GM12878 (cell line): ENCODE measurements around the gene DNAH17. TPM values are rescaled to one million over a fixed set of nuclear protein-coding genes. Genes with fewer than 3 reads are reported as not detected.

Experiments
- ATAC-seq: fragments of 200-7000 bp; cut with Tn5 transposase; 3 replicates; pipeline ENCODE4 v1.9.1; 2020; ENCODE audit warnings: mild to moderate bottlenecking, moderate library complexity
- BruUV-seq: library from RNA; stranded (reverse); fragments of 400-500 nt; replicated peaks from 2 replicates; lab custom pipeline; 2021; lab: Mats Ljungman, UMichigan
- CTCF ChIA-PET: fragments of 300-600 bp; sonication (Branson Sonifier 250); formaldehyde crosslinking; extraction: SDS; loops from one replicate; lab custom pipeline; 2021; ENCODE audit warnings: inconsistent platforms; lab: Yijun Ruan, JAX
- POLR2A ChIA-PET: fragments of 350-600 bp; formaldehyde crosslinking; extraction: SDS; loops from one replicate; lab custom pipeline; 2021; ENCODE audit warnings: inconsistent platforms; lab: Charles Lee
- RAD21 ChIA-PET: fragments of 300-600 bp; sonication (Branson Sonifier 250); formaldehyde crosslinking; loops from one replicate; lab custom pipeline; 2023; ENCODE audit warnings: antibody characterized with exemption; ENCODE audit not compliant: unreplicated experiment; lab: Charles Lee
- SMC1A ChIA-PET: fragments of 300-600 bp; sonication (Branson Sonifier 250); formaldehyde crosslinking; loops from one replicate; lab custom pipeline; 2023; ENCODE audit not compliant: unreplicated experiment, uncharacterized antibody; lab: Charles Lee
- DNase-seq: peaks from one replicate; pipeline ENCODE4 v3.0.0-alpha.2; 2011; ENCODE audit warnings: low read depth, low spot score
- FAIRE-seq: peaks from 3 replicates; lab custom pipeline; 2011; peaks lifted over from hg19 to GRCh38; lab: Jason Lieb, UNC
- H2AFZ ChIP-seq: 2 replicates; pipeline ENCODE4 v1.6.0; 2011; ENCODE audit warnings: low read depth, low read length, control low read depth; ENCODE audit not compliant: control insufficient read depth
- H3K27ac ChIP-seq: 2 replicates; pipeline ENCODE4 v1.5.1; 2011; ENCODE audit warnings: control low read depth; ENCODE audit not compliant: control insufficient read depth, insufficient read depth
- H3K27me3 ChIP-seq, 2 experiments: replicated peaks in 1 of 2; 2 replicates each; pipeline versions ENCODE4 v1.6.0 to v1.6.1; 2011; ENCODE audit warnings: low read length in 1 of 2; ENCODE audit not compliant: control insufficient read depth in 2 of 2, insufficient read depth in 2 of 2
- H3K36me3 ChIP-seq, 2 experiments: 2 replicates each; pipeline ENCODE4 v1.5.1; 2011; ENCODE audit warnings: low read length in 1 of 2; ENCODE audit not compliant: control insufficient read depth in 2 of 2, insufficient read depth in 2 of 2
- H3K4me1 ChIP-seq: 2 replicates; pipeline ENCODE4 v1.6.1; 2011; ENCODE audit warnings: mild to moderate bottlenecking, low read length, moderate library complexity, mixed read lengths; ENCODE audit not compliant: control insufficient read depth, insufficient read depth
- H3K4me2 ChIP-seq: 2 replicates; pipeline ENCODE4 v1.6.0; 2011; ENCODE audit warnings: control low read depth; ENCODE audit not compliant: control insufficient read depth, insufficient read depth
- H3K4me3 ChIP-seq: fragments of 200-600 bp; sonication (generic); 2 replicates; pipeline ENCODE4 v1.5.1; 2016
- H3K79me2 ChIP-seq: 2 replicates; pipeline ENCODE4 v1.6.0; 2011; ENCODE audit warnings: low read length; ENCODE audit not compliant: control insufficient read depth, insufficient read depth
- H3K9ac ChIP-seq: 2 replicates; pipeline ENCODE4 v1.8.0; 2011; ENCODE audit warnings: low read length, control low read depth, mixed read lengths; ENCODE audit not compliant: control insufficient read depth, insufficient read depth
- H3K9me3 ChIP-seq: replicated peaks from 3 replicates; pipeline ENCODE4 v1.5.1; 2011; ENCODE audit warnings: mild to moderate bottlenecking, low read length; ENCODE audit not compliant: control insufficient read depth, insufficient read depth
- H4K20me1 ChIP-seq: 2 replicates; pipeline ENCODE4 v1.6.0; 2011; ENCODE audit not compliant: control insufficient read depth, insufficient read depth
- BRCA1 ChIP-seq: IDR thresholded peaks from 2 replicates; pipeline ENCODE4 v1.6.1; 2011; ENCODE audit warnings: low read depth, low read length, improper control_type of control experiment
- ELK1 ChIP-seq: IDR thresholded peaks from 2 replicates; pipeline ENCODE4 v1.6.1; 2012; ENCODE audit warnings: low read depth, low read length, improper control_type of control experiment
- FOXM1 ChIP-seq: IDR thresholded peaks from 2 replicates; pipeline ENCODE4 v1.6.1; 2012; ENCODE audit warnings: low read depth, mild to moderate bottlenecking, inconsistent platforms, low read length, moderate library complexity
- MLLT1 ChIP-seq: fragments of 450-650 bp; IDR thresholded peaks from 2 replicates; pipeline ENCODE4 v1.6.1; 2016; ENCODE audit warnings: mild to moderate bottlenecking
- POLR2AphosphoS2 ChIP-seq: IDR thresholded peaks from 2 replicates; pipeline ENCODE4 v1.6.1; 2011; ENCODE audit warnings: low read depth, mild to moderate bottlenecking, low read length, improper control_type of control experiment, moderate library complexity
- SIN3A ChIP-seq: IDR thresholded peaks from 2 replicates; pipeline ENCODE4 v1.6.1; 2012; ENCODE audit warnings: low read depth, low read length, improper control_type of control experiment
- SIX5 ChIP-seq: IDR thresholded peaks from 2 replicates; pipeline ENCODE4 v1.6.1; 2011; ENCODE audit warnings: mild to moderate bottlenecking, low read depth, low read length, moderate library complexity; ENCODE audit not compliant: severe bottlenecking
- SKIL ChIP-seq: fragments of 450-650 bp; IDR thresholded peaks from 2 replicates; pipeline ENCODE4 v1.6.1; 2017; ENCODE audit warnings: mild to moderate bottlenecking, low read depth, inconsistent platforms; ENCODE audit not compliant: poor library complexity, severe bottlenecking
- SRF ChIP-seq, 2 experiments: IDR thresholded peaks; 2 replicates each; pipeline ENCODE4 v1.6.1; 2011; ENCODE audit warnings: low read depth in 2 of 2, low read length in 2 of 2, mild to moderate bottlenecking in 1 of 2, moderate library complexity in 1 of 2
- SUPT20H ChIP-seq: IDR thresholded peaks from 2 replicates; pipeline ENCODE4 v1.6.1; 2011; ENCODE audit warnings: low read depth, mild to moderate bottlenecking, low read length, moderate library complexity, borderline replicate concordance; ENCODE audit not compliant: control insufficient read depth
- TBL1XR1 ChIP-seq: IDR thresholded peaks from 2 replicates; pipeline ENCODE4 v1.6.1; 2012; ENCODE audit warnings: low read depth, low read length, improper control_type of control experiment
- YY1 ChIP-seq: IDR thresholded peaks from 2 replicates; pipeline ENCODE4 v1.6.1; 2011; ENCODE audit warnings: low read depth, mild to moderate bottlenecking, low read length
- ZZZ3 ChIP-seq: IDR thresholded peaks from 2 replicates; pipeline ENCODE4 v1.6.1; 2011; ENCODE audit warnings: low read depth; ENCODE audit not compliant: control insufficient read depth, insufficient read length
- WGBS: methylation state at CpG from one replicate; pipeline ENCODE4 v1.1.6; 2016; ENCODE audit warnings: low lambda C conversion rate; ENCODE audit not compliant: insufficient replicate concordance, insufficient coverage; ENCODE audit errors: missing lambda C conversion rate; 5-methylcytosine and 5-hydroxymethylcytosine counted together
- in situ Hi-C: fragments of 300-500 bp; cut with MboI; formaldehyde crosslinking; loops from 9 replicates; pipeline ENCODE4 v1.14.3; 2018; ENCODE audit warnings: mixed read lengths
- intact Hi-C: fragments of 100-400 bp; cut with micrococcal nuclease; formaldehyde crosslinking; loops from one replicate; pipeline ENCODE4 v1.14.2; 2022; ENCODE audit not compliant: unreplicated experiment
- polyA plus RNA-seq, 11 experiments: library from polyadenylated mRNA; depleted of rRNA in 4 of 11; unstranded in 6 of 11; stranded (reverse) in 5 of 11; fragments of >200 nt; fragmentation: Nextera tagmentation in 4 of 11; fragmentation: Illumina TruSeq in 1 of 11; extraction: Ambion mirVana in 4 of 11; extraction: Trizol in 1 of 11; gene quantifications; 1 replicate in 1 of 11; 2 replicates in 10 of 11; pipeline versions ENCODE4 v1.2.1 to v1.2.3, GENCODE V29; 2011 to 2016; ENCODE audit warnings: inconsistent platforms in 2 of 11, missing spikeins in 2 of 11, low read depth in 1 of 11
- total RNA-seq, 4 experiments: library from RNA; depleted of rRNA in 3 of 4; stranded (reverse); fragments of >200 nt in 3 of 4; fragmentation: Illumina TruSeq in 1 of 4; extraction: Trizol in 1 of 4; gene quantifications; 2 replicates each; pipeline versions ENCODE4 v1.2.1 to v1.2.3, GENCODE V29; 2013 to 2021

DNAH17 gene
- total and polyA plus RNA-seq, 10 of the 15 experiments (the other 5 are each of a cell fraction or from before 2014, with no cell fraction given): 0.16 to 2.9 (median 0.56) TPM

- H3K4me3 ChIP-seq: no peak overlapping the region
- no peak for ATAC-seq
Measured at GRCh38 chr17:78525511-78526160, 51.6 kb downstream of the DNAH17 start.

More at GRCh38 chr17:78525511-78526160, 51.6 kb downstream of the DNAH17 start:
- H3K9ac ChIP-seq: no peak overlapping the region
- no peak overlapping the region for H3K27ac ChIP-seq
- H3K27me3 ChIP-seq: no peaks in the 10 kb centered on the region
- ChIA-PET POLR2A (no interaction called here), SMC1A (no interaction called here), CTCF (interaction anchor here (0.6 to 1.1 kb wide), 2 partner anchors 250 to 327 kb away, joined by 3 read pairs; no protein-coding TSS in a partner anchor), RAD21 (no interaction called here)
- in situ Hi-C loops: no loop called here
- WGBS: 42% methylated on average over 17 of the region's 17 CpGs
- DNase-seq (no peak), FAIRE-seq (no peak)
- no peaks in the 10 kb centered on the region for H4K20me1 ChIP-seq
- no peaks in the 10 kb centered on the region for H3K79me2 ChIP-seq
- H3K36me3 ChIP-seq: no peaks in the 10 kb centered on the region
- TF ChIP-seq SIN3A: no peak
- TF ChIP-seq SRF (IDR thresholded peaks at IDR 0.05; ENCODE audit: low read depth in 2 of 2, low read length in 2 of 2): no peak
- TF ChIP-seq SIX5: no peak
- TF ChIP-seq ZZZ3: no peak
- TF ChIP-seq FOXM1: no peak
- no peak for TF ChIP-seq SKIL
- no peak for TF ChIP-seq POLR2AphosphoS2
- TF ChIP-seq SUPT20H: no peak
- TF ChIP-seq BRCA1: no peak
- TF ChIP-seq TBL1XR1: no peak
- TF ChIP-seq YY1: no peak
- TF ChIP-seq MLLT1: no peak
- TF ChIP-seq ELK1: no peak
- H3K4me2 ChIP-seq: no peak overlapping the region
- H3K4me1 ChIP-seq: no peaks in the 10 kb centered on the region
- H2AFZ ChIP-seq: no peak overlapping the region
- no TSS peak for BruUV-seq
- intact Hi-C loops: no loop called here
- H3K9me3 ChIP-seq: no peaks in the 10 kb centered on the region
